ENCODE data around the gene PPP1R18. TPM values are rescaled to one million over a fixed set of nuclear protein-coding genes. Genes with fewer than 3 reads are reported as not detected.

The PPP1R18 gene
- polyA plus RNA-seq (2013, experiment 1 of 2): 168 TPM
- polyA plus RNA-seq (2013, experiment 2 of 2): 126 TPM

GRCh38 chr6:30686009-30686907 lies at the start of gene PPP1R18:
Gene PPP1R18, minus strand, starts transcription at chr6:30686645. Its CDS starts 627 bp downstream, at chr6:30686018.
- Histone ChIP-seq H3K4me3 (ENCODE audit: extremely low read depth, insufficient read depth, low read length, poor library complexity, severe bottlenecking) (peak within 1 kb of the TSS; percentile 68), H3K9me3 (ENCODE audit: control insufficient read depth, low read length) (no peaks in the 10 kb centered on the region), H3K36me3 (ENCODE audit: control insufficient read depth, insufficient read depth, low read length) (peaks cover 44% of the 10 kb centered on the region), H3K27ac (ENCODE audit: low read depth, low read length, severe bottlenecking) (peak within 1 kb of the TSS; percentile 95), H3K4me1 (ENCODE audit: control insufficient read depth, insufficient read depth, low read length, poor library complexity, severe bottlenecking) (peaks cover 22% of the 10 kb centered on the region)
- WGBS, 2 experiments (ENCODE audit: insufficient coverage in 2 of 2): 1 to 3% methylated on average over 15 to 19 of the region's 41 CpGs

- H3K4me3 ChIP-seq (ENCODE audit: extremely low read depth, insufficient read depth, low read length, poor library complexity, severe bottlenecking): no peak overlapping the region
- no peak overlapping the region for H3K27ac ChIP-seq (ENCODE audit: low read depth, low read length, severe bottlenecking)
- WGBS, 2 experiments (ENCODE audit: insufficient coverage in 2 of 2): 97 to 100% methylated on average over 5 to 7 of the region's 8 CpGs
- peaks cover 9% of the 10 kb centered on the region for H3K4me1 ChIP-seq (ENCODE audit: control insufficient read depth, insufficient read depth, low read length, poor library complexity, severe bottlenecking)
- peaks cover 85% of the 10 kb centered on the region for H3K36me3 ChIP-seq (ENCODE audit: control insufficient read depth, insufficient read depth, low read length)
- no peaks in the 10 kb centered on the region for H3K9me3 ChIP-seq (ENCODE audit: control insufficient read depth, low read length)
Measured at GRCh38 chr6:30735668-30736314, 49.3 kb upstream of the PPP1R18 start.

GRCh38 chr6:30732237-30732943 lies 45.9 kb upstream of the PPP1R18 start:
- Histone ChIP-seq H3K36me3 (ENCODE audit: control insufficient read depth, insufficient read depth, low read length) (peaks cover 79% of the 10 kb centered on the region), H3K9me3 (ENCODE audit: control insufficient read depth, low read length) (no peaks in the 10 kb centered on the region), H3K4me3 (ENCODE audit: extremely low read depth, insufficient read depth, low read length, poor library complexity, severe bottlenecking) (no peak overlapping the region), H3K27ac (ENCODE audit: low read depth, low read length, severe bottlenecking) (no peak overlapping the region), H3K4me1 (ENCODE audit: control insufficient read depth, insufficient read depth, low read length, poor library complexity, severe bottlenecking) (peaks cover 4% of the 10 kb centered on the region)
- 93 to 96% methylated on average over 9 to 11 of the region's 12 CpGs for whole genome bisulfite sequencing, 2 experiments (ENCODE audit: insufficient coverage in 2 of 2)

GRCh38 chr6:30730601-30731435 lies 44.4 kb upstream of the PPP1R18 start:
- H3K9me3 ChIP-seq (ENCODE audit: control insufficient read depth, low read length): no peaks in the 10 kb centered on the region
- peaks cover 3% of the 10 kb centered on the region for H3K4me1 ChIP-seq (ENCODE audit: control insufficient read depth, insufficient read depth, low read length, poor library complexity, severe bottlenecking)
- H3K27ac ChIP-seq (ENCODE audit: low read depth, low read length, severe bottlenecking): no peak overlapping the region
- 70% methylated on average over 22 to 25 of the region's 30 CpGs for WGBS, 2 experiments (ENCODE audit: insufficient coverage in 2 of 2)
- H3K36me3 ChIP-seq (ENCODE audit: control insufficient read depth, insufficient read depth, low read length): peaks cover 70% of the 10 kb centered on the region
- H3K4me3 ChIP-seq (ENCODE audit: extremely low read depth, insufficient read depth, low read length, poor library complexity, severe bottlenecking): no peak overlapping the region

GRCh38 chr6:30727920-30728553 lies 41.6 kb upstream of the PPP1R18 start:
- H3K4me1 ChIP-seq (ENCODE audit: control insufficient read depth, insufficient read depth, low read length, poor library complexity, severe bottlenecking): peaks cover 25% of the 10 kb centered on the region
- no peak overlapping the region for H3K4me3 ChIP-seq (ENCODE audit: extremely low read depth, insufficient read depth, low read length, poor library complexity, severe bottlenecking)
- WGBS, 2 experiments (ENCODE audit: insufficient coverage in 2 of 2): 88 to 100% methylated on average over 2 to 3 of the region's 7 CpGs
- peaks cover 70% of the 10 kb centered on the region for H3K36me3 ChIP-seq (ENCODE audit: control insufficient read depth, insufficient read depth, low read length)
- H3K27ac ChIP-seq (ENCODE audit: low read depth, low read length, severe bottlenecking): peak overlapping the region; percentile 8
- H3K9me3 ChIP-seq (ENCODE audit: control insufficient read depth, low read length): no peaks in the 10 kb centered on the region

- no peak overlapping the region for H3K4me3 ChIP-seq (ENCODE audit: extremely low read depth, insufficient read depth, low read length, poor library complexity, severe bottlenecking)
- H3K36me3 ChIP-seq (ENCODE audit: control insufficient read depth, insufficient read depth, low read length): peaks cover 72% of the 10 kb centered on the region
- H3K9me3 ChIP-seq (ENCODE audit: control insufficient read depth, low read length): no peaks in the 10 kb centered on the region
- H3K27ac ChIP-seq (ENCODE audit: low read depth, low read length, severe bottlenecking): peak overlapping the region; percentile 51
- H3K4me1 ChIP-seq (ENCODE audit: control insufficient read depth, insufficient read depth, low read length, poor library complexity, severe bottlenecking): peaks cover 29% of the 10 kb centered on the region
- WGBS, 2 experiments (ENCODE audit: insufficient coverage in 2 of 2): 93 to 95% methylated on average over 8 to 9 of the region's 11 CpGs
Measured at GRCh38 chr6:30726506-30727413, 40.3 kb upstream of the PPP1R18 start.

- Histone ChIP-seq H3K4me3 (ENCODE audit: extremely low read depth, insufficient read depth, low read length, poor library complexity, severe bottlenecking) (no peak overlapping the region), H3K9me3 (ENCODE audit: control insufficient read depth, low read length) (no peaks in the 10 kb centered on the region), H3K36me3 (ENCODE audit: control insufficient read depth, insufficient read depth, low read length) (peaks cover 73% of the 10 kb centered on the region), H3K27ac (ENCODE audit: low read depth, low read length, severe bottlenecking) (peak overlapping the region; percentile 29), H3K4me1 (ENCODE audit: control insufficient read depth, insufficient read depth, low read length, poor library complexity, severe bottlenecking) (peaks cover 29% of the 10 kb centered on the region)
- 83 to 86% methylated on average over 2 to 3 of the region's 3 CpGs for WGBS, 2 experiments (ENCODE audit: insufficient coverage in 2 of 2)
Measured at GRCh38 chr6:30725713-30726505, 39.5 kb upstream of the PPP1R18 start.

GRCh38 chr6:30724906-30725667 lies 38.6 kb upstream of the PPP1R18 start:
- peaks cover 71% of the 10 kb centered on the region for H3K36me3 ChIP-seq (ENCODE audit: control insufficient read depth, insufficient read depth, low read length)
- 89 to 100% methylated on average over 2 to 3 of the region's 6 CpGs for WGBS, 2 experiments (ENCODE audit: insufficient coverage in 2 of 2)
- H3K27ac ChIP-seq (ENCODE audit: low read depth, low read length, severe bottlenecking): no peak overlapping the region
- H3K4me1 ChIP-seq (ENCODE audit: control insufficient read depth, insufficient read depth, low read length, poor library complexity, severe bottlenecking): peaks cover 26% of the 10 kb centered on the region
- H3K9me3 ChIP-seq (ENCODE audit: control insufficient read depth, low read length): no peaks in the 10 kb centered on the region
- H3K4me3 ChIP-seq (ENCODE audit: extremely low read depth, insufficient read depth, low read length, poor library complexity, severe bottlenecking): peak overlapping the region; percentile 12

All from mesodermal cell (in vitro differentiated cells).